Lower leg skin (tissue), 3 donors: ENCODE results near the gene DSC3.

ENCODE experiments used
- POLR2A ChIP-seq, 2 donors: fragments of 450-650 bp; IDR thresholded peaks; one replicate each; pipeline ENCODE4 v1.6.1; 2016 to 2017; ENCODE audit warnings: antibody characterized with exemption in 2 of 2, mild to moderate bottlenecking in 1 of 2, moderate library complexity in 1 of 2
- TF ChIP-seq, protein P1 (sequence below), 3 donors: fragments of 450-650 bp; IDR thresholded peaks; one replicate each; pipeline ENCODE4 v1.5.1; 2016; ENCODE audit warnings: antibody characterized with exemption in 3 of 3, mild to moderate bottlenecking in 3 of 3, moderate library complexity in 2 of 3

DNA sequence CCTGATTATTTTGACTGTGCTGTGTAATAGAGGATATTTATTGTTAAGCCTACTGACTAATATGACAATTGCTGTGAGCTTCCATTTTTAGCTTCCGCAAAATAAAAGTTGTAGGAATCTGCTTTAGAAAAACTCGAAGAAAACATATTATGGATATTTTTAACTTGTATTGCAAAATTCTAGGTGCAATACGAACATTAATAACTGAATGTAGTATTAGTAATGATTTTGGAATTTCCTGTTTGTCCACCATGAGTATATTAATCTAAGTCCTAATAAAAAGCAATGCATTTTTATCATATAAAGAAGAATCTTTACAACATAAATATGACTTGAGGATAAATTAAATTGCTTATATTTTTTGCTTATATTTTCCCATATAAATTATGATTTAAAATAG is 2.4 kb upstream of the DSC3 start:
- TF ChIP-seq, protein P1, sequence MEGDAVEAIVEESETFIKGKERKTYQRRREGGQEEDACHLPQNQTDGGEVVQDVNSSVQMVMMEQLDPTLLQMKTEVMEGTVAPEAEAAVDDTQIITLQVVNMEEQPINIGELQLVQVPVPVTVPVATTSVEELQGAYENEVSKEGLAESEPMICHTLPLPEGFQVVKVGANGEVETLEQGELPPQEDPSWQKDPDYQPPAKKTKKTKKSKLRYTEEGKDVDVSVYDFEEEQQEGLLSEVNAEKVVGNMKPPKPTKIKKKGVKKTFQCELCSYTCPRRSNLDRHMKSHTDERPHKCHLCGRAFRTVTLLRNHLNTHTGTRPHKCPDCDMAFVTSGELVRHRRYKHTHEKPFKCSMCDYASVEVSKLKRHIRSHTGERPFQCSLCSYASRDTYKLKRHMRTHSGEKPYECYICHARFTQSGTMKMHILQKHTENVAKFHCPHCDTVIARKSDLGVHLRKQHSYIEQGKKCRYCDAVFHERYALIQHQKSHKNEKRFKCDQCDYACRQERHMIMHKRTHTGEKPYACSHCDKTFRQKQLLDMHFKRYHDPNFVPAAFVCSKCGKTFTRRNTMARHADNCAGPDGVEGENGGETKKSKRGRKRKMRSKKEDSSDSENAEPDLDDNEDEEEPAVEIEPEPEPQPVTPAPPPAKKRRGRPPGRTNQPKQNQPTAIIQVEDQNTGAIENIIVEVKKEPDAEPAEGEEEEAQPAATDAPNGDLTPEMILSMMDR (IDR thresholded peaks at IDR 0.05) = no peak
- no peak for TF ChIP-seq POLR2A (IDR thresholded peaks at IDR 0.05)
